HG03095 (cell line): ENCODE measurements around the gene RCAN3.
"Not testable (repeated sequence)": the region's sequence is repeated elsewhere in the genome, so short reads cannot be mapped to it uniquely, and the experiment has no call there.

Experiments used
- ATAC-seq: cut with Tn5 transposase; IDR thresholded peaks from one replicate; pipeline ENCODE4 v1.9.1; 2021; ENCODE audit warnings: moderate library complexity; ENCODE audit not compliant: unreplicated experiment

The RCAN3 gene

GRCh38 chr1:24484199-24484598 lies 18.4 kb upstream of the RCAN3 start:
- no peak for ATAC-seq

DNA sequence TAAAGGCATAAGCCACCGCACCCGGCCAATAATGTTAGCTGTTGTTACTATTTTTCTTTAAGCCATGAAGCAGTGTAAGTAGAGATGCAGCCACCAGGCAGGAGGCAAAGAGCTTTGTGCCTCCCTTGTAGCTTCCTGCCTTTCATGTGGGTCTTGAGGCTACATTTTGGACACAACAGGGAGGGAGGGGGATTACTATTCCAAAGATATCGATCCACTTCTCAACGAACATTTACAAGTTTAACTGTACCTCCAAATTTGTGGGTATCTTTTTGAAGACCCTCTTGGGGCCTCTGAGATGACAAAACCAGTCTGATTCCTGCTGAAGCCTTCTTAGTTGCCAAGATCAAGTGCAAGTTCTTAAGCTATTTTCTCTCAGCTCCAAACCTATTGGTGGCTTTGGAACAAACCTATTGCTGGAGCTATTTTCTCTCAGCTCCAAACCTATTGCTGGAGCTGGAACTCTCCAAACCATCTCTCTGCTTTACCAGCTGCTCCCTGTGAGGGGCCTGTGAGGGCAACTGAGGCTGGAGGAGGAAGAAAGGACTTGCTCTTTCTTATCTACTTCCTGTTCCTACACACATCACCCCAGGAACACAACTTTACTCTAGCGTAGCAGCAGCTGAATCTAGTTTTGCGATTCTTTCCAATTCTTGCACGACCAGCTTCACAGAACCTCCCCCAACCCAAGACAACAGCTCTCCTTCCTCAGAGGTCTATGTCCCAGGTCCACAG lies 16.1 kb upstream of the RCAN3 start:
- ATAC-seq: no peak

DNA sequence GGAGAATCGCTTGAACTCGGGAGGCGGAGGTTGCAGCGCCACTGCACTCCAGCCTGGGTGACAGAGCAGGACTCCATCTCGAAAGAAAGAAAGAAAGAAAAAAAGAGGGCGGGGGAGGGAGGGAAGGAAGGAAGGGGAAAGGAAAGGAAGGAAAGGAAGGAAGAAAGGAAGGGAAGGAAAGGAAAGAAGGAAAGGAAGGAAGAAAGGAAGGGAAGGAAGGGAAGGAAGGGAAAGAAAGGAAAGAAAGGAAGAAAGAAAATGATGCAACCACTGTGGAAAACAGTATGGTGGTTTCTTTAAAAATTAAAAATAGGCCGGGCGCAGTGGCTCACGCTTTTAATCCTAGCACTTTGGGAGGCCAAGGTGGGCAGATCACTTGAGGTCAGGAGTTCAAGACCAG lies 15.2 kb upstream of the RCAN3 start:
- ATAC-seq: no peak

DNA sequence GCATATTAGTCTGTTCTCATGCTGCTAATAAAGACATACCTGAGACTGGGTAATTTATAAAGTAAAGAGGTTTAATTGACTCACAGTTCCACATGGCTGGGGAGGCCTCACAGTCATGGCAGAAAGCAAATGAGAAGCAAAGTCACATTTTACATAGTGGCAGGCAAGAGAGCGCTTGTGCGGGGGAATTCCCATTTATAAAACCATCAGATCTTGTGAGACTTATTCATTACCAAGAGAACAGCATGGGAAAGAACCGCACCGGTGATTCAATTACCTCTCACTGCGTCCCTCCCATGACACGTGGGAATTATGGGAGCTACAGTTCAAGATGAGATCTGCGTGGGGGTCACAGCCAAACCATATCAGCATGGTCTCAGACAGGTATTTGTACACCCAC lies 14.5 kb upstream of the RCAN3 start:
- ATAC-seq: not testable (repeated sequence)

DNA sequence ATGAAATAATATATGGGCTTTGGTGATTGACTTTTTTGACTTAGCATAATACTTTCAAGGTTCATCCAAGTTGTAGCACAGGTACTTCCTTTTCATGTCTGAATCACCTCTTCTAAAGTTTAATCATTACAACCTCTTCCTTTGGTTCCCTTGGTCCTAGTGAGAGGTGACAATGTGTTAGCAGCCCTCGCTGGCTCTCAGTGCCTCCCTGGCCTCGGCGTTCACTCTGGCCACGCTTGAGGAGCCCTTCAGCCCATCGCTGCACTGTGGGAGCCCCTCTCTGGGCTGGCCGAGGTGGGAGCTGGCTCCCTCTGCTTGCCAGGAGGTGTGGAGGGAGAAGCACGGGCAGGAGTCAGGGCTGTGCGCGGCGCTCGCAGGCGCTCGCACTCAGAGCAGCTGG lies 13.0 kb upstream of the RCAN3 start:
- no peak for ATAC-seq

DNA sequence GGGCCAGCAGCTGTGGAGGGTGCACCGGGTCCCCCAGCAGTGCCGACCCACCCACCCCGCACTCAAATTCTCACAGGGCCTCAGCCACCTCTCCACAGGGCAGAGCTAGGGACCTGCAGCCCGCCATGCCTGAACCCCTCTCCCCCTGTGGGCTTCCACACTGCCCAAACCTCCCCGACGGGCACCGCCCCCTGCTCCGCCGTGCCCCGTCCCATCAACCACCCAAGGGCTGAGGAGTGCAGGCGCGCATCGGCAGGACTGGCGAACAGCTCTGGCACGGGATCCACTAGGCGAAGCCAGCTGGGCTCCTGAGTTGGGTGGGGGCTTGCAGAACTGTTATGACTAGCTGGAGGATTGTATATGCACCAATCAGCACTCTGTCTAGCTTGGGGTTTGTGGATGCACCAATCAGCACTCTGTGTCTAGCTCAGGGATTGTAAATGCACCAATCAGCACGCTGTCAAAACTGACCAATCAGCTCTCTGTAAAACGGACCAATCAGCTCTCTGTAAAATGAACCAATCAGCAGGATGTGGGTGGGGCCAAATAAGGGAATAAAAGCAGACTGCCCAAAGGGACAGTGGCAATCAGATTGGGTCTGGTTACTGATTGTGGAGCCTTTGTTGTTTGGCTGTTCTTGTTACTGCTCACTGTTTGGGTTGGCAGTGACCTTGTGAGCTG lies 12.4 kb upstream of the RCAN3 start:
- no peak for ATAC-seq

DNA sequence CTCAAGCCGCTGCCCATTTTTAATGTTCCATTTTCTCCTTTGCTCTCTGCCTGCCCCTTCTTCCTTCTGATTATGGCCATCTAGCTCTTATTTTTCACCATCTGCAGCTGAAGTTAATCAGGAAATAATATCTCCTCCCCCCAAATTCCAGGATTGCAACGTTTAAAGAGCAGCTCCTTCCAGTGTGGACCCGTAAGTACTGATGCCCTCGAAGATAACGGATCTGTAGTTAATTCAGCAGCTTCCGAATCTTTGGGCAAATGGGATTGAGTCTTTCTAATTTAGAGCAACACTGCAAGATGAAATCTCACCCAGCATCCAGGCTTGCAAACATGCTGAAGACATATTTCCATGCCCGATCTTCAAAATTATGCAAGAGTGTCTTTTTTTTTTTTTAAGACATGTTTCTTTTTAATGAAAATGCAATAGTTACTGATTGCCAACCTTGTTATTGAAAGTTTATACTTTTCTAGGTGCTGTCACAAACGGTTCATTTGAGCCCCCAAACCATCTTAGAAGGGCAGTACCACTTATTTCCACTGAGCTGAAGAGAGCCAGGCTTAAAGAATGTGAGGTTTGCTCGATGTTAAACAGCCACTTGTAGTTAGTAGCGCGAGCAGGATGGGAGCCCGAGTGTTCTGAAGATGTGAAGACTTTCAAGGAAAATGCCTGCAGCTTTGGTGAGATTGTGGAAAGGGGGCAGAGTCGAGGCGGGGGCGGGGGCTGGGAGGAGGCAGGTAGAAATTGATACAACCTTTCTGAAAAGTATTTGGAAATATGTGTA lies 10.9 kb upstream of the RCAN3 start:
- no peak for ATAC-seq

DNA sequence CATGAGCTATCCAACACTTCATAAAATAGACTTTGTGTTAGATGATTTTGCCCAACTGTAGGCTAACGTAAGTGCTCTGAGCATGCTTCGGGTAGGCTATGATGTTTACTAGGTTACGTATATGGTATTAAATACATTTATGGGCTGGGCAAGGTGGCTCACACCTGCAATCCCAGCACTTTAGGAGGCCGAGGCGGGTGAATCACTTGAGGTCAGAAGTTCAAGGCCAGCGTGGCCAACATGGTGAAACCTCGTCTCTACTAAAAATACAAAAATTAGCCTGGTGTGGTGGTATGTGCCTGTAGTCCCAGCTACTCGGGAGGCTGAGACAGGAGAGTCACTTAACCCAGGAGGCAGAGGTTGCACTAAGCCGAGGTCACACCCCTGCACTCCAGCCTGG lies 9.7 kb upstream of the RCAN3 start:
- not testable (repeated sequence) for ATAC-seq

DNA sequence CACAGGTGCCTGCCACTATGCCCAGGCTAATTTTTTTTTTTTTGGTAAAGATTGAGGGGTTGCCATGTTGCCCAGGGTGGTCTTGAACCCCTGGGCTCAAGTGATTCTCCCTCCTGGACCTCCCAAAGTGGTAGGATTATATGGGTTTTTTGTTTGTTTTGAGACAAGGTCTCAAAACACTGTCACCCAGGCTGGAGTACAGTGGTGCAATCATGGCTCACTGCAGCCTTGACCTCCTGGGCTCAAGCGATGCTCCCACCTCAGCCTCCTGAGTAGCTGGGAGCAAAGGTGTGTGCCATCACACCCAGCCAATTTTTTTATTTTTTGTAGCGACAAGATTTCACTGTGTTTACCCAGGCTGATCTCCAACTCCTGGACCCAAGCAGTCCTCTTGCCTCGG lies 8.9 kb upstream of the RCAN3 start:
- no peak for ATAC-seq

DNA sequence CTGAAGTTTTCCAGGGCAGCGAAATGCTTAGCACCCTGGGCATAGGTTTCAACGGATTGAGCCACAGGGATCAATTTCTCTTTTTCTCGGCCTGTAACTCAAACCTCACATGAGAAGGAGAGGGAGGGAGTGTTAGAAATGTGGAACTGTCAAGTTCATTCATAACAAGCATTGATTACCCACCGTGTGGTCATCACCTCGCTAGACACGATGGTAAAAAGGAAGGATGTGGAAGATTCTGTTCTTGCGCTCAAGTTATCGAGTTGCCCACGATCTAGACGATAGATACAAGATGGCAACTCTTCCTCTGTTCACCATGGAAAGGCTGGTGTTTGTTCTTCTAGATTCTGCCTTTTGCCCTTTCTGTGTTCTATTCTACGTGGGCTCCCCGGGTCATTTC lies 4.0 kb upstream of the RCAN3 start:
- no peak for ATAC-seq

DNA sequence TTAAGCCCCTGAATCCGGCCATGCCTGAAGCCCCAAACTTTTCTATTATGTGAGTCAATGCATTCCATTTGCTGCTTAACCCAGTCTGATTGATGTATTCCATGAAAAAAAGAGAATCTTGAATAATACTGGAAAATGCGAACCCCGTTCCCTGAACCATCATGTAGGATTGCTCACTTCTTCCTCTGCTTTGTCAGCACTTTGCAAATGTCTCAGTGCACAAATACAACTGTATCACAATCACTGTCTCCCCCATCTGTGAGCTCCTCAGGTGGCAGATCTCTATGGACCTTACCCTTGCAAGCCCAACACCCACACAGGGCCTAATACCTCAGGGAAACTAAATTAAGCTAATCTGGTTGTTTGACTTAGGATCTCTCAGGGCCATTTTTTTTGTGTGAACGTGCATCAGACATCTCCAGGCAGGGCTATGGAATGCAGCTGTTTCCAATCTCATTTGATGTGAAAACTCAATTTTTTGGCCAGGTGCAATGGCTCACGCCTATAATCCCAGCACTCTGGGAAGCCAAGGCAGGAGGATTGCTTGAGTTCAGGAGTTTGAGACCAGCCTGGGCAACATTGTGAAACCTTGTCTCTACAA lies 2.1 kb upstream of the RCAN3 start:
- no peak for ATAC-seq

- no peak for ATAC-seq
Observed at GRCh38 chr1:24501371-24502064, 1.1 kb upstream of the RCAN3 start.

- no peak for ATAC-seq
Observed at GRCh38 chr1:24502065-24502708, 449 bp upstream of the RCAN3 start.

DNA sequence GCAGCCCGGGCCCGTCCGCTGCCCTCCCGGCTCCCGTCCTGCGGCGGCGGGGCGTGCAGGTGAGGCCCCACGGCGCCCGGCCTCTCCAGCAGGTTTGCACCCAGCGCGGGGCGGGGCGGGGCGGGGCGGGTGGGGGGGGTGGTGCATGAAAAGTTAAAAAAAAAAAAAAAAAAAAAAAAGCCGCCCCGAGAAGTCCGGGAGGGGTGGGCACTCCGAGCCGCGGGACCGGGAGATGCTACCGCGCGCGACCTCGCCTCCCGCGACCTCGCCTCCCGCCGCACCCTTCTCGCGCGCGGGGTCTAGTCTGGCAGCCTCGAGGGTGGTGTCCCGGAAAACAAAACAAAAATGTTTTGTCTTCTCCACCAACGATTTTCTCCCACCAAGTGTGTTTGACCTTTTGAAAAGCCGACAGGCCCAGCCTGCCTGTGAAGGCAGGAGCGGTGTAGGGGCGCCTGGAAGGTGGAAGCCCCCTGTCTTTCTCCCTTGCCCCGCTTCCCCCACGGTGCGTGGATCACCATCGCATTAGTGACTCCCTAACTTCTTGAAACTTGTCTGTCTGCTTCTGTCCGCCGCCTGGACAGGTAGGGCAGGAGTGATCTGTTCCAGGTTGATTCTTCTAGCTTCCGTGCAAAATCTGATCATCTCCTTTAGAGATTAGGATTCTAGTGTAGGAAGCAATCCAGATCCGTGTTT lies 569 bp downstream of the RCAN3 start:
- no peak for ATAC-seq

DNA sequence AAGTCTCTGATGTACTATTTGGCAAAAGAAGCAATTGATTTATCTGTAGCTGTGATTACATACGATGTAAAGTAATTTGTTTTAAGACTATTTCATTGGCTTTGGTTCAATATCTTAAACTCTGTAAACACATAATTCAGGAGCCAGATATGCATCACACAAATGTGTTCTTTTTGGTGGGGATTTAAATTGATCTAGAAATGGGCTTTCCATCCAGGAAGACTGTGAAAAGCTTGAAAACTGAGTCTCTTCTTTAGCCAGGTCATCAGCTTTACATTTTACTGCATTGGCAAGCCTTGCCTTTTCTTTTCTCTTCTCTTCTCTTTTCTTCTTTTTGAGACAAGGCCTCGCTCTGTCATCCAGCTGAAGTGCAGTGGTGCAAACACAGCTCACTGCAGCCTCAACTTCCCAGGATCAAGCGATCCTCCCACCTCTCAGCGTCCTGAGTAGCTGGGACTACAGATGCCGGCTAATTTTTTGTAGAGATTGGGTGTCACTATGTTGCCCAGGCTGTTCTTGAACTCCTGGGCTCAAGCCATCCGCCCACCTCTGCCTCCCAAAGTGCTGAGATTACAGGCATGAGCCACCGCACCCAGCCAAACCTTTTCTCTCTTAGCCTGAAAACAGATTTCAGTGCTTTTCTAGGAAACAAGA lies 1.4 kb downstream of the RCAN3 start:
- no peak for ATAC-seq

GRCh38 chr1:24504560-24504959 lies 1.9 kb downstream of the RCAN3 start:
- ATAC-seq: no peak

GRCh38 chr1:24505816-24506215 lies 3.2 kb downstream of the RCAN3 start:
- no peak for ATAC-seq

DNA sequence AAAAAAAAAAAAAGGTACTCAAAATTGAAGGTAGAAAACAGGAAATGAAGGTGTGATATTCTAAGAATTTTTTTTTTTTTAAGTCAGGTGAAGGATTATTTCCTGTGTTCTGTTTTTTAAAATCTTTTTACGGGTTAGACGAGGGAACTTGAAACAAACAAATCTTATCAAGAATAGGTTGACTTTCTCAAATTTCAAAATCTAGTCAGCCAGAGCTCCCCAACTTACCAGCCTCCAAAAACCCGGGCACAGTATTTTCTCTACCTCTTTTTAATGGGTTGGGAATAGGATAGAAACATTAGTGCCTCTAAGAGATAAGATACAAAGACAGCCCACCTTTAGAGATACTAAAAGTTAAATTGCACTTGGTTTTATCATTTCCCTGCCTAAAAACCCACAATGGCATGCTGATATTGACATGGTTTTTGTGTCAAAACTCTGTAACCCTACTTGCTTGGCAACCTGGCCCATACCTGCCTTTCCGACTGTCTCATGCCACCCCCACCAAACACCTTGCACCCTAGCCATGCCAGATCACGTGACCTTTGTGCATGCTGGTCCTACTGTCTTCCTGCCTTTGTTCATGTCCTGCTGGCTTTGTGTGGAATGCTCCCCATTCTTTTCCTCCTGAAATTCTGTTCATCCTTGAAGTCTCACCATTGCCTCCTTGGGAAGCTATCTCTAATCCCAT lies 4.2 kb downstream of the RCAN3 start:
- ATAC-seq: no peak

DNA sequence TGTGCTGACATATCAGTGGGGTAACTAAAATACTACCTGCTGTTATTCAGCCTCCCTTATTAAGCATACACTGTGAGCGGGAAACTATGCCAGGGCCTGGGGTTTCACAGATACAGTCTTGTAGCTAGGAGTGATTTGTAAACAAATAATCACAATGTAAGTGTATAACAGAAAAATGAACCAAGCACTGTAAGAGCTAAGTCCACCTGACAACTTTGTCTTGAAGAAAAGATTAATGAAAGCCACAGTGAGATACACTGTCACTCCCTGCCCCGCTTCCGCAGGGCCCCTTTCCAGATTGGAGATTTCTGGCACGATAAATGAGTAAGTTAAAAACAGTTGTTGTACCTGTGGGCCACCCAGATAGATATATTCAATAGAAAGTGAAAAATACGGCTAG lies 4.8 kb downstream of the RCAN3 start:
- ATAC-seq: no peak
